OCI-LY1 (cell line): ENCODE results near the gene RCN1.

Source experiments
- H2AFZ ChIP-seq: fragments of 200-600 bp; sonication (generic), shearing (Covaris generic); 2 replicates; pipeline ENCODE4 v1.6.0; 2014; ENCODE audit warnings: antibody characterized with exemption, mild to moderate bottlenecking, low read length
- H3F3A ChIP-seq: fragments of 200-600 bp; sonication (generic), shearing (Covaris generic); 2 replicates; pipeline ENCODE4 v1.6.0; 2014; ENCODE audit warnings: mild to moderate bottlenecking, antibody characterized with exemption, low read length, moderate library complexity; ENCODE audit not compliant: insufficient read depth
- H3K27ac ChIP-seq: fragments of 200-600 bp; sonication (generic); 2 replicates; pipeline ENCODE4 v1.5.1; 2014; ENCODE audit warnings: low read length, mixed run types, mild to moderate bottlenecking, low read depth; ENCODE audit not compliant: poor library complexity, severe bottlenecking
- H3K27me3 ChIP-seq: fragments of 200-600 bp; sonication (generic); 2 replicates; pipeline ENCODE4 v1.6.0; 2014; ENCODE audit warnings: antibody characterized with exemption, mild to moderate bottlenecking, low read length, moderate library complexity; ENCODE audit not compliant: insufficient read depth
- H3K36me3 ChIP-seq: fragments of 200-600 bp; sonication (generic); 2 replicates; pipeline ENCODE4 v1.6.1; 2014; ENCODE audit warnings: mild to moderate bottlenecking, antibody characterized with exemption, low read length, moderate library complexity, mixed read lengths; ENCODE audit not compliant: insufficient read depth
- H3K4me1 ChIP-seq: fragments of 200-600 bp; sonication (generic); 2 replicates; pipeline ENCODE4 v1.5.1; 2014; ENCODE audit warnings: mild to moderate bottlenecking, low read length, moderate library complexity; ENCODE audit not compliant: insufficient read depth, severe bottlenecking
- H3K4me2 ChIP-seq: fragments of 200-600 bp; sonication (generic), shearing (Covaris generic); 2 replicates; pipeline ENCODE4 v1.6.1; 2014; ENCODE audit warnings: low read length
- H3K4me3 ChIP-seq: fragments of 200-600 bp; sonication (generic); 2 replicates; pipeline ENCODE4 v1.5.1; 2014; ENCODE audit warnings: low read length, low read depth, mild to moderate bottlenecking, mixed read lengths; ENCODE audit not compliant: poor library complexity, severe bottlenecking
- H3K79me2 ChIP-seq: fragments of 200-600 bp; shearing (Covaris generic); 2 replicates; pipeline ENCODE4 v1.6.1; 2016; ENCODE audit warnings: mixed run types, low read length, mixed read lengths; ENCODE audit not compliant: insufficient read depth
- H3K9ac ChIP-seq: fragments of 200-600 bp; sonication (generic), shearing (Covaris generic); 2 replicates; pipeline ENCODE4 v1.6.1; 2014; ENCODE audit warnings: mild to moderate bottlenecking, low read length, mixed read lengths
- H3K9me2 ChIP-seq: fragments of 200-600 bp; sonication (generic), shearing (Covaris generic); 2 replicates; pipeline ENCODE4 v1.6.1; 2014; ENCODE audit warnings: low read depth, mild to moderate bottlenecking, low read length, mixed read lengths
- H3K9me3 ChIP-seq: fragments of 200-600 bp; shearing (Covaris generic); 2 replicates; pipeline ENCODE4 v1.6.1; 2014; ENCODE audit warnings: low read length, mixed read lengths
- H4K20me1 ChIP-seq: fragments of 200-600 bp; sonication (generic), shearing (Covaris generic); 2 replicates; pipeline ENCODE4 v1.6.0; 2016; ENCODE audit warnings: mild to moderate bottlenecking, low read length; ENCODE audit not compliant: insufficient read depth
- EZH2 ChIP-seq: fragments of 200-600 bp; sonication (generic), shearing (Covaris generic); IDR thresholded peaks from 2 replicates; pipeline ENCODE4 v1.8.0; 2017; ENCODE audit warnings: borderline replicate concordance, mixed run types, mild to moderate bottlenecking, antibody characterized with exemption, low read length, moderate library complexity, mixed read lengths
- TF ChIP-seq, protein P1 (sequence below): fragments of 200-600 bp; sonication (generic), shearing (Covaris generic); IDR thresholded peaks from 2 replicates; pipeline ENCODE4 v1.5.1; 2017; ENCODE audit warnings: mild to moderate bottlenecking, antibody characterized with exemption, low read length, moderate library complexity, mixed read lengths

Gene RCN1

DNA sequence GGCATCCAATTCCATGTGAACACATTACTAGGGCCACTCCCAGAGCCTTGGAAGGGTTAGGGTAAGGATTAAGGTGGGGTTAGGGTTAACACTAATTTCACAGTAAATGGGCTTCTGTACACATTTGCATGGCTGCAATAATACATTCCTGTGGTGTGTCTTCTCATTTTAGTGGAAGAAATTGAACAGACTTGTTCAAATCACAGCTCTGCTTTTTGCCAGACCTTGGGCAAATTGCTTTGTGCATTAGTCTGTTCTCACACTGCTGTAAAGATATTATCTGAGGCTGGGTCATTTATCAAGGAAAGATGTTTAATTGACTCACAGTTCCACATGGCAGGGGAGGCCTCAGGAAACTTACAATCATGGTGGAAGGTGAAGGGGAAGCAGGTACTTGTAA is 45.4 kb upstream of the RCN1 start:
- Histone ChIP-seq H3F3A (no peaks in the 10 kb centered on the region), H3K4me1 (no peaks in the 10 kb centered on the region), H3K4me2 (no peak overlapping the region), H3K4me3 (no peak overlapping the region), H3K27me3 (no peaks in the 10 kb centered on the region), H3K79me2 (no peaks in the 10 kb centered on the region), H3K36me3 (no peaks in the 10 kb centered on the region), H3K9ac (no peak overlapping the region), H3K9me2 (no peaks in the 10 kb centered on the region), H3K9me3 (no peaks in the 10 kb centered on the region), H2AFZ (no peak overlapping the region), H3K27ac (no peak overlapping the region), H4K20me1 (no peaks in the 10 kb centered on the region)
- TF ChIP-seq, protein P1, sequence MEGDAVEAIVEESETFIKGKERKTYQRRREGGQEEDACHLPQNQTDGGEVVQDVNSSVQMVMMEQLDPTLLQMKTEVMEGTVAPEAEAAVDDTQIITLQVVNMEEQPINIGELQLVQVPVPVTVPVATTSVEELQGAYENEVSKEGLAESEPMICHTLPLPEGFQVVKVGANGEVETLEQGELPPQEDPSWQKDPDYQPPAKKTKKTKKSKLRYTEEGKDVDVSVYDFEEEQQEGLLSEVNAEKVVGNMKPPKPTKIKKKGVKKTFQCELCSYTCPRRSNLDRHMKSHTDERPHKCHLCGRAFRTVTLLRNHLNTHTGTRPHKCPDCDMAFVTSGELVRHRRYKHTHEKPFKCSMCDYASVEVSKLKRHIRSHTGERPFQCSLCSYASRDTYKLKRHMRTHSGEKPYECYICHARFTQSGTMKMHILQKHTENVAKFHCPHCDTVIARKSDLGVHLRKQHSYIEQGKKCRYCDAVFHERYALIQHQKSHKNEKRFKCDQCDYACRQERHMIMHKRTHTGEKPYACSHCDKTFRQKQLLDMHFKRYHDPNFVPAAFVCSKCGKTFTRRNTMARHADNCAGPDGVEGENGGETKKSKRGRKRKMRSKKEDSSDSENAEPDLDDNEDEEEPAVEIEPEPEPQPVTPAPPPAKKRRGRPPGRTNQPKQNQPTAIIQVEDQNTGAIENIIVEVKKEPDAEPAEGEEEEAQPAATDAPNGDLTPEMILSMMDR, result no peak
- TF ChIP-seq EZH2, result no peak

DNA sequence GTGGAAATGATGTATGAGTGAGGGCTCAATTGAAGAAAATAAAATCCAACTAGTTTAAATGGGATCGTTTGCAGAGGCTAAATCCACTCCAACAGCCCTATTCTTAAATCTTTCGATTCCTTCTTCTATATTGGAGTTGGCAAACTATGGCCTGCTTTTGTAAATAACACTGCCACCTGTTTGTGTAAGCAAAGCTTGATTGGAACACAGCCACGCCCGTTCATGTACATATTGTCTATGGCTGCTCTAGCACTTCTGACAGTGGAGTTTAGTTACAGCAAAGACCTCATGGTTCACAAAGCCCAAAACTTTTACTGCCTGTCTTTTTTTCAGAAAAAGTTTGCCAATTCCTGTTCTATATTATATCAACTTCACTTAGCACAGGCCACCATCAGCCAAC is 40.6 kb upstream of the RCN1 start:
- H3K27ac ChIP-seq, result no peak overlapping the region
- H2AFZ ChIP-seq, result no peak overlapping the region
- H4K20me1 ChIP-seq, result no peaks in the 10 kb centered on the region
- H3K9me3 ChIP-seq, result no peaks in the 10 kb centered on the region
- no peaks in the 10 kb centered on the region for H3K36me3 ChIP-seq
- H3K27me3 ChIP-seq, result no peaks in the 10 kb centered on the region
- H3F3A ChIP-seq, result no peaks in the 10 kb centered on the region
- H3K4me1 ChIP-seq, result no peaks in the 10 kb centered on the region
- no peak overlapping the region for H3K4me3 ChIP-seq
- no peaks in the 10 kb centered on the region for H3K9me2 ChIP-seq
- TF ChIP-seq, protein P1, result no peak
- no peak for TF ChIP-seq EZH2
- no peak overlapping the region for H3K4me2 ChIP-seq
- no peaks in the 10 kb centered on the region for H3K79me2 ChIP-seq
- H3K9ac ChIP-seq, result no peak overlapping the region

DNA sequence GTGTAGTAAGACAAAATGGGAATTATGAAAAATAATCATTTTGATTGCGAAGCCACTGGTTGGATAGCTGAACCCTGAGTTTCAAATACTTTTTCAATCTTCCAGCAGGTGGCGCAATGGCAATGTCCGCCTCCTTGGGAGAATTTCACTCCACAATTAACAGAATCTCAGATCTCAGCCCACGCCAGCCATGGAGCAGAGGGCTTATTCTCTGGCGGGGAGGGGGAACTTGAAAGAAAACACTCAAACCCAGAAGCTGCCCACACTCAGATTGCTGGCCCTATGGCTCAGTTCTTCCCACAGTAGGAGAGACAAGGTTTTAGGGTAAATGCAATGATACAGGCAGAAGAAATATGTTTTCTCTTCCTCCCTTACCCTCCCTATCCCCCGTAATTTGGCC is 38.7 kb upstream of the RCN1 start:
- Histone ChIP-seq H3K27me3 (no peaks in the 10 kb centered on the region), H4K20me1 (no peaks in the 10 kb centered on the region), H3K9me3 (no peaks in the 10 kb centered on the region), H3K36me3 (no peaks in the 10 kb centered on the region), H3K4me1 (no peaks in the 10 kb centered on the region), H3K4me2 (no peak overlapping the region), H3K79me2 (no peaks in the 10 kb centered on the region), H3K27ac (no peak overlapping the region), H3K9me2 (no peaks in the 10 kb centered on the region), H3F3A (no peaks in the 10 kb centered on the region), H3K4me3 (no peak overlapping the region), H3K9ac (no peak overlapping the region), H2AFZ (no peak overlapping the region)
- TF ChIP-seq, protein P1, result peak; percentile 71
- no peak for TF ChIP-seq EZH2
